HG02588 (cell line): ENCODE results near the gene RAB5B.
A peak's percentile ranks its signal among the peaks of the same experiment; 100 is the strongest.
"Not testable (repeated sequence)": the region's sequence is repeated elsewhere in the genome, so short reads cannot be mapped to it uniquely, and the experiment has no call there.

Experiments used
- ATAC-seq: cut with Tn5 transposase; IDR thresholded peaks from one replicate; pipeline ENCODE4 v1.9.1; 2021; ENCODE audit warnings: mild to moderate bottlenecking, moderate library complexity; ENCODE audit not compliant: unreplicated experiment

The RAB5B gene

GRCh38 chr12:55982319-55982936 lies 8.6 kb downstream of the RAB5B start:
- ATAC-seq, result no peak

- ATAC-seq, result no peak
Measured at GRCh38 chr12:55983232-55983842, 9.5 kb downstream of the RAB5B start.

GRCh38 chr12:55984861-55985260 lies 11.0 kb downstream of the RAB5B start:
- no peak for ATAC-seq

- no peak for ATAC-seq
Measured at GRCh38 chr12:55985341-55985740, 11.5 kb downstream of the RAB5B start.

- not testable (repeated sequence) for ATAC-seq
Measured at GRCh38 chr12:55985976-55986375, 12.1 kb downstream of the RAB5B start.

GRCh38 chr12:55991110-55991509 lies 17.2 kb downstream of the RAB5B start:
- no peak for ATAC-seq

GRCh38 chr12:55993230-55993853 lies 19.5 kb downstream of the RAB5B start:
- ATAC-seq, result no peak

- no peak for ATAC-seq
Measured at GRCh38 chr12:55995366-55995765, 21.5 kb downstream of the RAB5B start.

- ATAC-seq, result no peak
Measured at GRCh38 chr12:55996201-55996714, 22.4 kb downstream of the RAB5B start.

- peak; percentile 99 for ATAC-seq
Measured at GRCh38 chr12:55996715-55997534, 23.0 kb downstream of the RAB5B start, which contains the start of gene SUOX. Gene SUOX (plus strand): TSS chr12:55997276. CDS start chr12:56002222, 4,946 bp downstream.

- no peak for ATAC-seq
Measured at GRCh38 chr12:55997535-55997859, 23.6 kb downstream of the RAB5B start.

GRCh38 chr12:55999522-55999921 lies 25.6 kb downstream of the RAB5B start:
- ATAC-seq, result not testable (repeated sequence)

GRCh38 chr12:55999999-56000540 lies 26.2 kb downstream of the RAB5B start:
- not testable (repeated sequence) for ATAC-seq

GRCh38 chr12:56001487-56002100 lies 27.7 kb downstream of the RAB5B start:
- no peak for ATAC-seq

GRCh38 chr12:56003376-56003775 lies 29.5 kb downstream of the RAB5B start:
- not testable (repeated sequence) for ATAC-seq

- no peak for ATAC-seq
Measured at GRCh38 chr12:56004211-56004610, 30.3 kb downstream of the RAB5B start.

- ATAC-seq, result peak; percentile 33
Measured at GRCh38 chr12:56007564-56008559, 34.0 kb downstream of the RAB5B start.

- no peak for ATAC-seq
Measured at GRCh38 chr12:56010111-56010570, 36.3 kb downstream of the RAB5B start.

- ATAC-seq, result no peak
Measured at GRCh38 chr12:56011509-56012090, 37.7 kb downstream of the RAB5B start.
